ENCODE data around the gene ALOX5AP. TPM values are rescaled to one million over a fixed set of nuclear protein-coding genes. Genes with fewer than 3 reads are reported as not detected.

ALOX5AP gene
- total RNA-seq, 1 experiment from 2014 or later = 0.61 TPM

DNA sequence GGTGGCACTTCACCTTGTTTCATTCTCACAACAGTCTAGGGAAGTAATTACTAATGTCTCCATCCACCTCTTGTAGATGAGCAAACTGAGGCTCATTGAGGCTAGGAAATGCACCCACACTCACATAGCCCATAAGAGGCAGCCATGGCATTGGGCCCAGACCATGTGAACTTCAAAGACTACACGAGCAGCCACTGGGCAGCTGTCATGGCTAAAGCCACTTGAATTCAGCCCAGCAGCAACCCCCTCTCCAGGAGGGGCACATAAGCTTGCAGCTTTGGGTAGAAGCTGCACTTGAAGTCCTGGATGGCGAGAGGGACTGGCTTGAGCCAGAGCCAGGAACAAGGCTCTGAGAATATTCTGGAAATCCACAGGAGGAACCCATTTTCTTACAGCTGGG lies 13.4 kb downstream of the ALOX5AP start:
- no peak for DNase-seq (ENCODE audit: low read depth)
- in situ Hi-C loops (cut with HindIII; ENCODE audit: low pct_unique_long_range_greater_than_20kb, low sequenced_read_pairs) = no loop called here

DNA sequence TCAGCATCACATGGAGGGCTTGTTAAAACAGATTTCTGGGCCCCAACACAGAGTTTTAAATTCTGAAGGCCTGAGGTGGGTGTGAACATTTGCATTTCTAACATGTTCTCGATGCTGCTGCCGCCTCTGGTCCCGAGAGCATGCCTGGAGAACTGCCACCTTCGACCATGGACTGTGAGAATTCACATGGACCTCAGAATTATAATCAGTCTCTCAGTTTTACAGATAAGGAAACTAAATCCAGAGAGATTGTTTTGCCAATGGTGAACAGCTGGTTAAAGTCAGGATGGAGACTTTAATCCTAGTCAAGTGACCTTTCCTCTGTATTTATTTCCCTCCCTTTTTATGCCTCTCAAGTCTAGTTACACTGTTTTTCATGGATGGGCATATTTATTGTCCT lies 14.7 kb downstream of the ALOX5AP start:
- no peak for DNase-seq (ENCODE audit: low read depth)
- in situ Hi-C loops (cut with HindIII; ENCODE audit: low pct_unique_long_range_greater_than_20kb, low sequenced_read_pairs) = no loop called here

DNA sequence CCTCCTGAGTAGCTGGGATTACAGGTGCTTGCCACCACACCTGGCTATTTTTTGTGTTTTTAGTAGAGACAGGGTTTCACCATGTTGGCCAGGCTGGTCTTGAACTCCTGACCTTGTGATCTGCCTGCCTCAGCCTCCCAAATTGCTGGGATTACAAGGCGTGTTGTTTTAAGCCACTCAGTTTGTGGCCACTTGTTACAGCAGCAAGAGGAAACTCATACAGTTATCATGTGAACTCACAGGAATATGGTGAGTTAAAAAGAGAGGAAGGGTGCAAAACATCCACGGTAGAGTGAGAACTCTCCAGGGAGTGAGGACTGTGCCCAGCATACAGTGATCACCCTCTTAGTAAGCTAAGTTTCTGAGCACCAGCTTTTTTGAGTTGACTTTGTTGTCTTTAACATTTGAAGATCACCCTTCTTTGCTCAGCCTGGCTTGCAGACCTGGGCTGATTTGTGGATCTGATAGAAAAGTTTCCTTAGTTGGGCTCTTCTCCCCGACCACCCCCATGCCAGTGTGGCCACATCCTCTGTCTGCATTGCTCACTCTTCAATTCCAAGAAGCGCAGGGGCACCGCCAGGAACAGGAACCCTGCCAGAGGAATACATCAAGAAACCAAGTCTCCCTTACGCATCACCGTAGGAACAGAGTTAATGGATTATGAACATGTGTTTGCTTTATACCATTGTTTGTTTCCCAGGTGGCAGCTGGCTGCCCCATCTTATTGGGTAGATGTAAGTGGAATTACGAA lies 16.0 kb downstream of the ALOX5AP start:
- DNase-seq (ENCODE audit: low read depth) = no peak
- in situ Hi-C loops (cut with HindIII; ENCODE audit: low pct_unique_long_range_greater_than_20kb, low sequenced_read_pairs) = no loop called here

DNA sequence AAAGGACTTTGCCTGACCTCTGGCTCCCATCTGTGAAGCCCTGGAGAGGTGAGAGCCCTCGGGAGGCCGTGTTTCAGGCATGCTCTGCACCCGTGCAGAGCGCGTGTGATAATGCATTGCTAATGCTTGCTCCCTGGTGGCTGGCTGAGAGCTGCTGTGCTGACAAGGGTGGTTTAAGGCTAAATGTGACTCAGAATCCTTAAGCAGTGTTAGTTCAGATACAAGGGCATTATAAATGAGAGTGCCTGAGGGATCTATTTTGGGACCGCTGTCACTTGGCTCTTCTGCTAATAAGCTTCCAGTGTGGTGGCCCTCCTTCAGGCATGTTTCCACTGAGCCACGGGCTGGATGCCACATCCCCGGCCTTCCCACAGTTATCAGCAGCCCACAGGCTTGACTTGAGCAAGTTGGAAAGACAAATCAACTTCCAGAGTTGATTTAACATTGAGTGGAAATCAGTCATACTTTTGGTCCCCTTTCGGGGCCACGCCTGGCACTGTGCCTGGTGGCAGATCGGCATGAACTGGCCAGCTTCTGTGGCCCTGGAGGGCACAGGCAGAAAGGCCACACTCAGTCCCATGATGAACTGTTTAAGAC lies 17.0 kb downstream of the ALOX5AP start:
- DNase-seq (ENCODE audit: low read depth) = no peak
- in situ Hi-C loops (cut with HindIII; ENCODE audit: low pct_unique_long_range_greater_than_20kb, low sequenced_read_pairs) = no loop called here

DNA sequence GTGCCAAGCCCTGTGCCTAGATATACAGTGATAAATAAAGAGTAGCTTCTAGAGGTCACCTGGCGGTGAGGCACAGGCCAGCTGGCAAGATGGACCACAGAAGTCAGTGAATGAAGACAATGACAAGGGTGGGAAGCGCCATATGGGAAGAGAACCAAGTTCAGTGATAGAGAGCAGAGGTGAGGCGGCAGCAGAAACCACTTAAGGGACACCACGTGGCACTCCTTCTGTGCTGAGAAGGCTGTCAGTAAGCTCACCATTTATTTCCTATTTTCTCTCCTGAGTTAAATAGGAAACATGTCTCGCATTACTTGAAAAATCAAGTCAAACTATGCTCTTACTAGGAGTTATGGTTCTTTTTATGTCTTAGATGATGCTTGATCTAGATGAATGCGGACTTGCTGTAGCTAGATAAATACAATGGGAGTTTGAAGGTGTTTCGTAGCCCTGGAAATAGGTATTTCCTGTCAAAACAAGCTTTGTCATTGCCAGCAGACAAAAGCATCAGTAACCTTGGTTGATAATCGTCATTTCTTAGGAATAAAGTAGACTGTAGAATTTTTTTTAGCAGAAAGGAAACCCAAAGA lies 17.8 kb downstream of the ALOX5AP start:
- in situ Hi-C loops (cut with HindIII; ENCODE audit: low pct_unique_long_range_greater_than_20kb, low sequenced_read_pairs) = no loop called here
- DNase-seq (ENCODE audit: low read depth) = no peak

DNA sequence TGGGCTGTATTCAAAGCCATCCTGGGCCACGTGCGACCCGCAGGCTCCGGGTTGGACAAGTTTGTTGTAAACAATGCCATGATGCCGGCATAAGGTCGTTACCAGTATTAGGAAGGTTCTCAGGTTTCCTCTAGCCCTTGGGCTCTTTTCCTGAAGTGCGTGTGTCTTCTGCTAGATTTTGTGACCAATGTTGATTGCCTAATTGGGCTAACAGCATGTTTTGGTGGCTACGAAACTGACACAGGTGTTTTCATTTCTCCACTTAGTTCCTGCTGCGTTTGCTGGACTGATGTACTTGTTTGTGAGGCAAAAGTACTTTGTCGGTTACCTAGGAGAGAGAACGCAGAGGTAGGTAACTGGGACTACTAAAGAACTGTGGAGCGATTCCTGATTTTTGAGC lies 20.3 kb downstream of the ALOX5AP start:
- DNase-seq (ENCODE audit: low read depth) = no peak
- in situ Hi-C loops (cut with HindIII; ENCODE audit: low pct_unique_long_range_greater_than_20kb, low sequenced_read_pairs) = no loop called here

DNA sequence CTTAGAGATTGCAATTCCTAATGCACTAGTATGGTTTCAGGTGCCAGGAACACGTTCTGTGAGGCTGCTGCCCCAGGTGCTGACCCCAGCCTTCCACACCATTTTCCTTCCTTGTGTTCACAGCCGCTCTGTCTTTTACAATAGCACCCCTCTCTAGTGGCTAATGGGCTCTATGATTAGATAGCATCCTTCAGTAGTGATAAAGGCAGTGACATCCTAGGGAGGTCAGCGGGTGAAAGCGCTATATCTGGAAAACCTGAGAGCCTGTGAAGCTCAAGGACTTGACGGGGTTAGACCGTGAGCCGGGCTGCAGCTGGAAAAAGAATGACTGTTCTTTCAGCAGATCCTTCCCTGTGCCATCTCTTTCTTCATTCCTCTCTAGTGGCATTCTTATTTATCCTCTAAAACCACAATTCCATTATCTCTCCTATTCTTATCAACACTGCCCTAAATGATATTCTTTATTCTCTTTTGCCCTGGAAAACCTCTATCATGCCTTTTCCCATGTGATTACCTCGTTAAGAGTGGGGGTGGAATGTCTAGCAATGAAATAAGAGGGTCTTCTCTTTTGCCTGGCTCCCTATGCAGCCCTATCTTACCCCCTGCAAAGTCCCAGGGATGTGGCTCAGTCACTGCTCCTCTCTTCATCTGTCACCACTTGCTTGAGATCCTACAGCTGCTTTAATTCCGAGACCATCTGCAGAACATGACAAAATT lies 21.8 kb downstream of the ALOX5AP start:
- in situ Hi-C loops (cut with HindIII; ENCODE audit: low pct_unique_long_range_greater_than_20kb, low sequenced_read_pairs) = no loop called here
- no peak for DNase-seq (ENCODE audit: low read depth)

DNA sequence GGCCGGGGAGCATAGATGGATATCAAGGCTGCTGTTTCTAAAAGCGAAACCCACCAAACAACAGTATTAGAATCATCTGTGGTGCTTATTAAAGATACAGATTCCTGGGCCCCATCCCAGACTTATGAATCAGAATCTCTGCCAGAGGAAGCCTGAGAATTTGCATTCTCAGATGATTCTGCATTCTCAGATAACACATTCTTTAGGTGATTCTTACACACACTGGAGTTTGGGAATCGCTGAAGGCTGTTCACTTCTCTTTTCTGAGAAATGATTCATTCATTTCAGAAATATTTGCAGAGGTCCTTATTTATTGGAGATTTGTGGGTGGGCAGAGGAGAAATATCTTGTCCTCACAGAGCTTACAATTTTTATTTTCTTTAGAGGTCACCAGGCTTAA lies 24.4 kb downstream of the ALOX5AP start:
- in situ Hi-C loops (cut with HindIII; ENCODE audit: low pct_unique_long_range_greater_than_20kb, low sequenced_read_pairs) = no loop called here
- DNase-seq (ENCODE audit: low read depth) = no peak

DNA sequence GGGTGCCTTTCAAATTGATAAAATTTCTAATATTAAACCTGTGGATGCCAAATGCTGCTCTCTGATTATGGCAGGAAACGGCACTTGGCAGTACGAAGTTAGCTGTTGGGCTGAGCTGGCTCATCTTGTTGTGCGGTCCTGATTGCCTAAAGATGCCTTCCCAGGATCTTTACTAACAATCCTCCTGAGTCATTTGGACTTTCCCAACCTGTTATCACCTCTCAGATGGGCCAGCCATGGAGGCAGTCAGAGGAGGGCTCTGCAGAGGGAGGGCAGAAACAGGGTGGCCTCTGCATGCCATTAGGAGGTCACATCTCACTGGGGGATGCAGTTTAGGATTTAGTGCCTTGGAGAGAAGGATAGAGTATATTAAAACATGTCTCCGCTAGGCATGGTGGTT lies 27.3 kb downstream of the ALOX5AP start:
- in situ Hi-C loops (cut with HindIII; ENCODE audit: low pct_unique_long_range_greater_than_20kb, low sequenced_read_pairs) = no loop called here
- no peak for DNase-seq (ENCODE audit: low read depth)

DNA sequence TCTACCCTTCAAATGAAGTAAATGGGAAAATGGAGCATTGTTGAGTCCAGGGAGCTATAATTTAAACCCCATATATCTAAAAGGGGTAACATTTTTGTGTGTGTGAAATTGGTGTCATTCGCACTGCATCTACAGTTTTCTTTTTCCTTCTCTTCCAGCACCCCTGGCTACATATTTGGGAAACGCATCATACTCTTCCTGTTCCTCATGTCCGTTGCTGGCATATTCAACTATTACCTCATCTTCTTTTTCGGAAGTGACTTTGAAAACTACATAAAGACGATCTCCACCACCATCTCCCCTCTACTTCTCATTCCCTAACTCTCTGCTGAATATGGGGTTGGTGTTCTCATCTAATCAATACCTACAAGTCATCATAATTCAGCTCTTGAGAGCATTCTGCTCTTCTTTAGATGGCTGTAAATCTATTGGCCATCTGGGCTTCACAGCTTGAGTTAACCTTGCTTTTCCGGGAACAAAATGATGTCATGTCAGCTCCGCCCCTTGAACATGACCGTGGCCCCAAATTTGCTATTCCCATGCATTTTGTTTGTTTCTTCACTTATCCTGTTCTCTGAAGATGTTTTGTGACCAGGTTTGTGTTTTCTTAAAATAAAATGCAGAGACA lies 28.6 kb downstream of the ALOX5AP start:
- in situ Hi-C loops (cut with HindIII; ENCODE audit: low pct_unique_long_range_greater_than_20kb, low sequenced_read_pairs) = no loop called here
- DNase-seq (ENCODE audit: low read depth) = no peak

DNA sequence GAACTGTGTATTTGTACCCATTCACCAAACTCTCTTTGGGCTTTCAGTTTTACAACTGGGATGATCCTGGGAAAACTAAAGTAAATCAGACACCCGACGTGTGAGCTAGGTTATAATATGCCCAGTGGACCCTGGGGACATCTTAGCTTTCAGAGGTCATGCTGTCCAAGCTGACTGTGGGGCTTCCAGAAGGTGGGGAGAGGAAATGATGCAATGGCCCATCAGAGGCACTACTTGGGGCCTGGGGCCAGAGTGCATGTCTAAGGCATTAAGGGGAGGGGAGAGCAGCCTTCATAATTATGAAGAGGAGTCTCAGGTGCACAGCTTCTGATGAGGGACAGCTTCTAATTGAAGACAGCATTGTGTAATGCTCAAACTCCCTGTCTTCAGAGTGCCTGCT lies 30.9 kb downstream of the ALOX5AP start:
- in situ Hi-C loops (cut with HindIII; ENCODE audit: low pct_unique_long_range_greater_than_20kb, low sequenced_read_pairs) = no loop called here
- DNase-seq (ENCODE audit: low read depth) = no peak

DNA sequence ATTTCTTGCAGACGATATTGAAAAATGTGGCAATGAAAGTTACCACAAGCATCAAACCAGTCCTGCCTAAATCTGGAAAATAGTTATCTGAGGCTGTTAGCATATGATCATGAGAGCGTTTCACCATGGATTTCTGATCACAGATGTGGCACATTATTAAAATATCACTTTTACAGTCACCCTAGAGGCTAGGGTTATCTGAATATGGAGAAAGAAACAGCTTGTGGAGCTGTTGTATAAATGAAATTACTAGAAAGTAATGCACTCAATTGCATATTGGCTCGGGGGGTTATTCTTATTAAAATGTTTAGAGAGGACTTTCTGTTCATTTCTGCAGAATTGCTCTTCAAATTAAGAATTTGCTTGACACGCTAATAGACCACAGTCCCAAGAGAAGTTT lies 35.6 kb downstream of the ALOX5AP start:
- no peak for DNase-seq (ENCODE audit: low read depth)
- in situ Hi-C loops (cut with HindIII; ENCODE audit: low pct_unique_long_range_greater_than_20kb, low sequenced_read_pairs) = no loop called here

DNA sequence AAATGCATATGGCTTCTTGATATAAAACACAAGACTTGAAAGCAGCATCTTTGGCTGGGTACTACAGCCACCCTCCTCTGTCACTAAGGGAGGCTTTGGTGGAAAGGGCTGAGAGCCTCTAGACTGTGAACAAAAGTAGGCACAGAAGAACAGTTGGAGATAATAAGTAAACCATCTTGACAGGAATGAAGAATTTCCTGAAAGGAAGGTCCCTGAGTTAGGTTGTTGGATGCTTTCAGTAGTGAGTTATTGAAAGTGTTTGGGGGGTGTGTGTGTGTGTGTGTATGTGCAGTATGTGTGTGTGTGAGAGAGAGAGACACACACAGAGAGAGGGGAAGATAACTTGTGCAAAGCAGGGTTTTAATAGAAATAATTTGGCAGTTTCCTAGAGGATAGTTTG lies 38.2 kb downstream of the ALOX5AP start:
- DNase-seq (ENCODE audit: low read depth) = no peak
- in situ Hi-C loops (cut with HindIII; ENCODE audit: low pct_unique_long_range_greater_than_20kb, low sequenced_read_pairs) = no loop called here

DNA sequence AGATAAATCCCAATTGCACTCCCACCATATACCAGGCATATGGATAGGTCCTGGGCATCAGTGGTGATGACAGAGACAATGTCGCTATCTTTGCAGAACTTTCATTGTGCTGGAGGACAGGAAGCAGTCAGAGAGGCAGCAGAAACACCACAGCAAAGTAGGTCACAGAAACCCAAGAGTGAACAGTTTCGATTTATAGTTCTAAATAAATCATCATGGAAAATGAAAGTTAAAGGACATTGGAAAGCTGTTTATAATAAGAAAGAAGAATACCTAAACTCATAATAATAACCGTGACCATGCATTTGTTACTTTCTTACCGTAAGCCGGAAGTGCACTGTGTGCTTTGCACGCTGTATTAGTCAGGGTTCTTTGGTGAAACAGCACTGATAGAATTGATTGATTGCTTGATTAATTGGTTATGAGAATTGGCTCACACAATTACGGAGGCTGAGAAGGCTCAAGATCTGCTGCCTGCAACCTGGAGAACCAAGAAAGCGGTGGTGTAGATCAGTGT lies 38.9 kb downstream of the ALOX5AP start:
- in situ Hi-C loops (cut with HindIII; ENCODE audit: low pct_unique_long_range_greater_than_20kb, low sequenced_read_pairs) = no loop called here

DNA sequence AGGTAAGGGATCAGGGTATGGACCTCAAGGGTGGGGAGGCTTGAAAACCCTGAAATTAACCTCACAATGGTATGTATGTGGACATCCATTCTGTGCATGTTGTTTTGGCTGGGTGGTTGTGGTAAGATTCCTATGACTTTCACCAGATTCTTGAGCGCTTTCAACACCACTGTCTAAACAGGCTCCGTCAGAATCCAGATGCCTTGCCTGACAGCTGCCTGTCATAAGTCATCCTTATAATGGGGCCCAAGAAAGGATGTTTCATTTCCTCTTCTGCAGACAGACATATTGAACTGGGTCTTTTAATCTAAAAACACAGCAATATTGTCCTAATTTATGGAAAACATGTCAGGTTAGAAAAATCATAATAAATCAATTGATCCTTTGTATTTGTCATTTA lies 41.3 kb downstream of the ALOX5AP start:
- in situ Hi-C loops (cut with HindIII; ENCODE audit: low pct_unique_long_range_greater_than_20kb, low sequenced_read_pairs) = no loop called here
- DNase-seq (ENCODE audit: low read depth) = no peak

More for the DNA sequence above, 38.9 kb downstream of the ALOX5AP start:
- DNase-seq (ENCODE audit: low read depth) = no peak

DNA sequence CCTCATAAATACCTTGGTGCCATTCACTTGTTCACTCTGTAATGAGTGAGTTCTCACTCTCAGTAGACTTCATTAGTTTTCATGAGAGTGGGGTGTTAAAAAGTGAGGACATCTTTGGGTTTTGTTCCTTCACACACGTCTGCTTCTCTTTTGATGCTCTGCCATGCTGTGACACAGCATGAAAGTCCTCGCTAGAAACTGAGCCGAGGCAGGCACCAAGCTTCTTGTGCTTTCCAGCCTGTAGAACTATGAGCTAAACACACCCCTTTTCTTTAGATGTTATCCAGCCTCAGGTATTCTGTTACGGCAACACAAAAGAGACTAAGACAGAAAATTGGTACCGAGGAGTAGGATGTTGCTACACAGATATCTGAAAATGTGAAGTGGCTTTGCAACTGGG lies 43.7 kb downstream of the ALOX5AP start:
- no peak for DNase-seq (ENCODE audit: low read depth)
- in situ Hi-C loops (cut with HindIII; ENCODE audit: low pct_unique_long_range_greater_than_20kb, low sequenced_read_pairs) = no loop called here

DNA sequence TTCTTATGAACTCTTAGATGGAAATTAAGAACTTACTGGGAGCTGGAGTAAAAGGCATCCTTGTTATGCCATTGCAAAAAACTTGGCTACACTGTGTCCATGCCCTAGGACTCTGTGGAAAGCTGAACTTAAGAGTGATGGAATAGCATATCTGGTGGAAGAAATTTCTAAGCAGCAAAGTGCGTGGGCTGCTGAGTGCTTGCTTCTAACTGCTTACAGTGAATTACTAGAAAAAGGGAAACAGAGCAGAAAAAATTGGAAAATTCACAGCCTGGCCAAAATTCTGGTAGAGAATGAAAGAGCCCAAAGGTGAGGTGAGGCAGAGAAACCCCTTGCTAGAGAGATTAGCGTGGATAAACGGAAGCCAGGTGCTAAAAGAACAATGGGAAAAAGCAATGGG lies 44.3 kb downstream of the ALOX5AP start:
- in situ Hi-C loops (cut with HindIII; ENCODE audit: low pct_unique_long_range_greater_than_20kb, low sequenced_read_pairs) = no loop called here
- DNase-seq (ENCODE audit: low read depth) = no peak

DNA sequence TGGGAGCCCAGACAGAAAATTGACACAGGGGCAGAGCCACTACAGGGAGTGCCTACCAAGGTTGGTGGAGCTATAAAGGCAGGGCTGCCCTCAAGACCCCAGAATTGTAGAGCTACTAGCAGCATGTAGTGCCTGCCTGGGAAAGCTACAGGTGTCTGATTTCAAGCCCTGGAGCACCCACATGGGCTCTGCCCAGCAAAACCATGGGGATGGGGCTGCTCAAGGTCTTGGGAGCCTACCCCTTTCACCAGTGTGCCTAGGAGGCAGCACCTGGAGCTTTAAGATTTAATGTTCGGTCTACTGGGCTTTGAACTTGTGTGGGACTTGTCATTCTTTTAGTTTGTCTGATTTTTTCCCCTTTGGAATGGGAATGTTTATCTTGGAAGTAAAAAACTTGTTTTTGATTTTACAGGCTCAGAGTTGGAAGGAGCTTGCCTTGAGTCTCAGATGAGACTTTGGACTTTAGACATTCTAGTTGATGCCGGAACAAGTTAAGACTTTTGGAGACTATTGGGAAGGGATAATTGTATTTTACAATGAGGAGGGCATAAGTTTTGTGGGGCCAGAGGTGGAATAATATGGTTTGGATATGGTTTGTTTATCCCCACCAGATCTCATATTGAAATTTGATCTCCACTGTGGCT lies 45.1 kb downstream of the ALOX5AP start:
- no peak for DNase-seq (ENCODE audit: low read depth)
- in situ Hi-C loops (cut with HindIII; ENCODE audit: low pct_unique_long_range_greater_than_20kb, low sequenced_read_pairs) = no loop called here

Measured in Caki2 (cell line).